SK-N-MC (cell line): ENCODE measurements around the gene ESR2.

ENCODE experiments used
- EZH2 ChIP-seq: fragments of 200-600 bp; sonication (generic); IDR thresholded peaks from one replicate; pipeline ENCODE4 v1.6.1; 2017; ENCODE audit warnings: antibody characterized with exemption
- FOXP2 ChIP-seq: optimal IDR thresholded peaks from 2 replicates; pipeline ENCODE3; 2011; ENCODE audit warnings: mild to moderate bottlenecking, moderate library complexity; ENCODE audit not compliant: insufficient read depth; ENCODE audit errors: extremely low read length, control extremely low read depth
- POLR2AphosphoS5 ChIP-seq: IDR thresholded peaks from 2 replicates; pipeline ENCODE4 v1.6.1; 2012; ENCODE audit warnings: mild to moderate bottlenecking, low read depth, low read length, borderline replicate concordance

- TF ChIP-seq EZH2 (no peak), POLR2AphosphoS5 (no peak), FOXP2 (no peak)
Measured at GRCh38 chr14:64147126-64147790, 146.9 kb downstream of the ESR2 start.
